ENCODE results near the gene RNF157. TPM values are rescaled to one million over a fixed set of nuclear protein-coding genes. Genes with fewer than 3 reads are reported as not detected.

RNF157 gene
- total and polyA plus RNA-seq, 9 of the 15 experiments (the other 6 are each of a cell fraction or from before 2014, with no cell fraction given), result 8.1 to 31.7 (median 20.8) TPM

DNA sequence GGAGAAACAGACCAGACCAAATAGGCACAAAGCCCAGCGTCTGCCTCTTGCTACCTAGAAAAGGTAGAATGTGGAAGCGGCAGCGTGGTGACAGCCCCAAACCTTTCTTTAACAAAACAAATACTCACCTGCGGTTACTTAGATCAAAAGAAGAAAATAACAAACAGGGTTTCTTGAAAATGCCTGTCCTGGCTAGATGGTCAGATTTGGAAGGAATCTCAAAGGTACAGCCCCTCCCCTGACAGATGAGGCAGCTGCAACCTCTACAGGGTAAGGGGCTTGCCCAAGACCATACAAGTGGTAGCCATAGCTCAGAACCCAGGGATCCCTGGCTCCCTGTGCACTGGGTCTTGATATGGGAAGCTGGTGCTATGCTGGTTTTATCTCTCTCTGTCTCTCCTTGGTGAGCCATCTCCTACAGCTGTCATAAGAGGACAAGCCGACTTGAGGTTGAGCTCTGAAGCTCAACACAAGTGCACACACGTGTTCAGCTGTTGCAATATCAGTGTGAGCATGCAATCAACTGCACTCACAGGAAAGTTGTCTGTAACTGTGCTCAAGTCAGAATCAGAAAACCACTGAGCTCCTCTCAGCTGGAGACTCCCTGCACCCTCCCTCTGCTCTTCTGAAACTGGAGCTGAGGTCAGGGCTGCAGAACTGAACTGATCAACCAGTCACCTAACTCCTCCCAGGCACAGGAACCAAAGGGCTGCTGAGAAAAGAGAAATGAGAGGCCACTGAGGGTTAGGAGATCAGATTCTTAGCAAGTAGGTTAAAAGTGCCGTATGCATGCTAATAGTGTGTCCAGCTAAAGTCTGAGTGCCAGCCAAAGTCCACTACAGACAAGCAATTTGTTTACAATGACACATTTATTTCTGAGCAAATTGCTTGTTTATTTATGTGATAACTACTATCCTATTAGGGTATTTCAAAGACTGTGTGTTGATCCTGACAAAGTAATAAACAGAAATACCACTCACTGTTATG lies 6.1 kb upstream of the RNF157 start (continued):
- TF ChIP-seq SMAD3 (CRISPR knock-in tag; conservative IDR thresholded peaks at IDR 0.05) (no peak), KAT2B (IDR thresholded peaks at IDR 0.05; ENCODE audit: low read depth, low read length) (no peak), XRCC5 (IDR thresholded peaks at IDR 0.05; ENCODE audit: low read depth, low read length) (no peak), FOXK1 (CRISPR knock-in tag; IDR thresholded peaks at IDR 0.05; ENCODE audit: borderline replicate concordance) (no peak), JUNB (CRISPR knock-in tag; conservative IDR thresholded peaks at IDR 0.05) (no peak), WHSC1 (IDR thresholded peaks at IDR 0.05; ENCODE audit: low read length) (no peak), CHD1 (IDR thresholded peaks at IDR 0.05; ENCODE audit: low read length) (no peak), POU5F1 (IDR thresholded peaks at IDR 0.05; ENCODE audit: borderline replicate concordance, low read depth, low read length, partially characterized antibody) (no peak), FOXA3 (CRISPR knock-in tag; conservative IDR thresholded peaks at IDR 0.05 in 1 of 2, IDR thresholded peaks at IDR 0.05 in 1 of 2) (no peak), CSDE1 (IDR thresholded peaks at IDR 0.05) (no peak), KHSRP (IDR thresholded peaks at IDR 0.05) (no peak), NFE2L1 (tag; IDR thresholded peaks at IDR 0.05; ENCODE audit: borderline replicate concordance, low read depth) (no peak), RFX1 (IDR thresholded peaks at IDR 0.05) (no peak)
- TF ChIP-seq, protein P1, sequence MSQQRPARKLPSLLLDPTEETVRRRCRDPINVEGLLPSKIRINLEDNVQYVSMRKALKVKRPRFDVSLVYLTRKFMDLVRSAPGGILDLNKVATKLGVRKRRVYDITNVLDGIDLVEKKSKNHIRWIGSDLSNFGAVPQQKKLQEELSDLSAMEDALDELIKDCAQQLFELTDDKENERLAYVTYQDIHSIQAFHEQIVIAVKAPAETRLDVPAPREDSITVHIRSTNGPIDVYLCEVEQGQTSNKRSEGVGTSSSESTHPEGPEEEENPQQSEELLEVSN (IDR thresholded peaks at IDR 0.05; ENCODE audit: borderline replicate concordance in 1 of 2, extremely low read depth in 1 of 2, insufficient read depth in 1 of 2, insufficient read length in 1 of 2, low read depth in 1 of 2, low read length in 1 of 2, poor library complexity in 1 of 2, severe bottlenecking in 1 of 2), result no peak
- TF ChIP-seq, protein P2, sequence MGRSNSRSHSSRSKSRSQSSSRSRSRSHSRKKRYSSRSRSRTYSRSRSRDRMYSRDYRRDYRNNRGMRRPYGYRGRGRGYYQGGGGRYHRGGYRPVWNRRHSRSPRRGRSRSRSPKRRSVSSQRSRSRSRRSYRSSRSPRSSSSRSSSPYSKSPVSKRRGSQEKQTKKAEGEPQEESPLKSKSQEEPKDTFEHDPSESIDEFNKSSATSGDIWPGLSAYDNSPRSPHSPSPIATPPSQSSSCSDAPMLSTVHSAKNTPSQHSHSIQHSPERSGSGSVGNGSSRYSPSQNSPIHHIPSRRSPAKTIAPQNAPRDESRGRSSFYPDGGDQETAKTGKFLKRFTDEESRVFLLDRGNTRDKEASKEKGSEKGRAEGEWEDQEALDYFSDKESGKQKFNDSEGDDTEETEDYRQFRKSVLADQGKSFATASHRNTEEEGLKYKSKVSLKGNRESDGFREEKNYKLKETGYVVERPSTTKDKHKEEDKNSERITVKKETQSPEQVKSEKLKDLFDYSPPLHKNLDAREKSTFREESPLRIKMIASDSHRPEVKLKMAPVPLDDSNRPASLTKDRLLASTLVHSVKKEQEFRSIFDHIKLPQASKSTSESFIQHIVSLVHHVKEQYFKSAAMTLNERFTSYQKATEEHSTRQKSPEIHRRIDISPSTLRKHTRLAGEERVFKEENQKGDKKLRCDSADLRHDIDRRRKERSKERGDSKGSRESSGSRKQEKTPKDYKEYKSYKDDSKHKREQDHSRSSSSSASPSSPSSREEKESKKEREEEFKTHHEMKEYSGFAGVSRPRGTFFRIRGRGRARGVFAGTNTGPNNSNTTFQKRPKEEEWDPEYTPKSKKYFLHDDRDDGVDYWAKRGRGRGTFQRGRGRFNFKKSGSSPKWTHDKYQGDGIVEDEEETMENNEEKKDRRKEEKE (IDR thresholded peaks at IDR 0.05; ENCODE audit: borderline replicate concordance in 1 of 2, control insufficient read depth in 1 of 2, low read depth in 2 of 2, low read length in 1 of 2), result no peak
- TF ChIP-seq, protein P3, sequence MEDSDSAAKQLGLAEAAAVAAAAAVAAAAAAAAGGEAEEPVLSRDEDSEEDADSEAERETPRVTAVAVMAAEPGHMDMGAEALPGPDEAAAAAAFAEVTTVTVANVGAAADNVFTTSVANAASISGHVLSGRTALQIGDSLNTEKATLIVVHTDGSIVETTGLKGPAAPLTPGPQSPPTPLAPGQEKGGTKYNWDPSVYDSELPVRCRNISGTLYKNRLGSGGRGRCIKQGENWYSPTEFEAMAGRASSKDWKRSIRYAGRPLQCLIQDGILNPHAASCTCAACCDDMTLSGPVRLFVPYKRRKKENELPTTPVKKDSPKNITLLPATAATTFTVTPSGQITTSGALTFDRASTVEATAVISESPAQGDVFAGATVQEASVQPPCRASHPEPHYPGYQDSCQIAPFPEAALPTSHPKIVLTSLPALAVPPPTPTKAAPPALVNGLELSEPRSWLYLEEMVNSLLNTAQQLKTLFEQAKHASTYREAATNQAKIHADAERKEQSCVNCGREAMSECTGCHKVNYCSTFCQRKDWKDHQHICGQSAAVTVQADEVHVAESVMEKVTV (CRISPR knock-in tag; IDR thresholded peaks at IDR 0.05), result no peak
- TF ChIP-seq, protein P4, sequence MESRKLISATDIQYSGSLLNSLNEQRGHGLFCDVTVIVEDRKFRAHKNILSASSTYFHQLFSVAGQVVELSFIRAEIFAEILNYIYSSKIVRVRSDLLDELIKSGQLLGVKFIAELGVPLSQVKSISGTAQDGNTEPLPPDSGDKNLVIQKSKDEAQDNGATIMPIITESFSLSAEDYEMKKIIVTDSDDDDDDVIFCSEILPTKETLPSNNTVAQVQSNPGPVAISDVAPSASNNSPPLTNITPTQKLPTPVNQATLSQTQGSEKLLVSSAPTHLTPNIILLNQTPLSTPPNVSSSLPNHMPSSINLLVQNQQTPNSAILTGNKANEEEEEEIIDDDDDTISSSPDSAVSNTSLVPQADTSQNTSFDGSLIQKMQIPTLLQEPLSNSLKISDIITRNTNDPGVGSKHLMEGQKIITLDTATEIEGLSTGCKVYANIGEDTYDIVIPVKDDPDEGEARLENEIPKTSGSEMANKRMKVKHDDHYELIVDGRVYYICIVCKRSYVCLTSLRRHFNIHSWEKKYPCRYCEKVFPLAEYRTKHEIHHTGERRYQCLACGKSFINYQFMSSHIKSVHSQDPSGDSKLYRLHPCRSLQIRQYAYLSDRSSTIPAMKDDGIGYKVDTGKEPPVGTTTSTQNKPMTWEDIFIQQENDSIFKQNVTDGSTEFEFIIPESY (CRISPR knock-in tag; IDR thresholded peaks at IDR 0.05), result no peak
